GM12864 (cell line): ENCODE data around the gene PGM2L1.

Experiments
- DNase-seq: peaks from one replicate; pipeline ENCODE4 v3.0.0-alpha.2; 2011; ENCODE audit warnings: low read depth
- H3K4me3 ChIP-seq: 2 replicates; pipeline ENCODE4 v1.5.1; 2011; ENCODE audit warnings: mild to moderate bottlenecking, low read depth, low read length, control low read depth
- CTCF ChIP-seq: IDR thresholded peaks from 2 replicates; pipeline ENCODE4 v1.5.1; 2011; ENCODE audit warnings: low read depth, mild to moderate bottlenecking, moderate library complexity, low read length, control low read depth, inconsistent platforms; ENCODE audit errors: missing control alignments

Gene PGM2L1

GRCh38 chr11:74398244-74399159 is at the start of gene PGM2L1:
TSS of gene PGM2L1 (minus strand) at chr11:74398433. CDS start at chr11:74398161, 272 bp downstream.
- TF ChIP-seq CTCF = no peak
- DNase-seq = peak; percentile 83
- peak within 1 kb of the TSS; percentile 81 for H3K4me3 ChIP-seq

GRCh38 chr11:74447720-74448119 is 49.5 kb upstream of the PGM2L1 start:
- no peak overlapping the region for H3K4me3 ChIP-seq
- DNase-seq = no peak
- no peak for TF ChIP-seq CTCF

- DNase-seq = no peak
- no peak overlapping the region for H3K4me3 ChIP-seq
- no peak for TF ChIP-seq CTCF
Measured at GRCh38 chr11:74446532-74446938, 48.3 kb upstream of the PGM2L1 start.

GRCh38 chr11:74444173-74444826 is 46.1 kb upstream of the PGM2L1 start:
- DNase-seq = no peak
- no peak overlapping the region for H3K4me3 ChIP-seq
- no peak for TF ChIP-seq CTCF

GRCh38 chr11:74443071-74443864 is 45.0 kb upstream of the PGM2L1 start:
- H3K4me3 ChIP-seq = no peak overlapping the region
- TF ChIP-seq CTCF = no peak
- no peak for DNase-seq

GRCh38 chr11:74442636-74443035 is 44.4 kb upstream of the PGM2L1 start:
- no peak for DNase-seq
- TF ChIP-seq CTCF = no peak
- H3K4me3 ChIP-seq = no peak overlapping the region
